PC-9 (cell line): ENCODE data around the gene FXYD4.

ENCODE experiments used
- CTCF ChIP-seq: fragments of 200-600 bp; sonication (generic); conservative IDR thresholded peaks from 2 replicates; pipeline ENCODE4 v1.6.1; 2017; ENCODE audit warnings: mixed run types, antibody characterized with exemption, mild to moderate bottlenecking, moderate library complexity
- EZH2 ChIP-seq: fragments of 200-600 bp; sonication (generic); IDR thresholded peaks from 2 replicates; pipeline ENCODE4 v1.8.0; 2017; ENCODE audit warnings: antibody characterized with exemption, low read depth

DNA sequence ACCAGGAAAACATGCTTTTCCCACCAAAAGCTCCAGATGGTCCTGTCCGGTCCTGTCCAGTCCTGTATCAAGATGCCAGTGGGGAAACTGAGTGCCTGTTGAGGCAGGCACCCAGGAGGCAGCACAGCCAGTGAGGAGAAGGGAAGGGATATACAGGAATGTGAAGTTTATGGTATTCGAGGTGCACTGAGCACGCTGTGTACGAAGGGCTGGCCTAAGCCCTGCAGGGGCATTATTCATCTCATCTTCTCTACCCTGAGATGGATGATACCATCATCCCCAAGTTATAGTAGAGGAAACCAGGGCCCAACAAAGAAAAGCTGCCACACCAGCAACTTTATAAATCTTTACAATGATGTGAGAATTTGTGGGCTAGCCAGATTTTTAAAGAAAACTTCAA is 23.4 kb upstream of the FXYD4 start:
- TF ChIP-seq CTCF = no peak
- TF ChIP-seq EZH2 = no peak
